ENCODE results near the gene SLC39A8. TPM values are rescaled to one million over a fixed set of nuclear protein-coding genes. Genes with fewer than 3 reads are reported as not detected.

The SLC39A8 gene
- total RNA-seq, 1 experiment from 2014 or later = 13.2 TPM

DNA sequence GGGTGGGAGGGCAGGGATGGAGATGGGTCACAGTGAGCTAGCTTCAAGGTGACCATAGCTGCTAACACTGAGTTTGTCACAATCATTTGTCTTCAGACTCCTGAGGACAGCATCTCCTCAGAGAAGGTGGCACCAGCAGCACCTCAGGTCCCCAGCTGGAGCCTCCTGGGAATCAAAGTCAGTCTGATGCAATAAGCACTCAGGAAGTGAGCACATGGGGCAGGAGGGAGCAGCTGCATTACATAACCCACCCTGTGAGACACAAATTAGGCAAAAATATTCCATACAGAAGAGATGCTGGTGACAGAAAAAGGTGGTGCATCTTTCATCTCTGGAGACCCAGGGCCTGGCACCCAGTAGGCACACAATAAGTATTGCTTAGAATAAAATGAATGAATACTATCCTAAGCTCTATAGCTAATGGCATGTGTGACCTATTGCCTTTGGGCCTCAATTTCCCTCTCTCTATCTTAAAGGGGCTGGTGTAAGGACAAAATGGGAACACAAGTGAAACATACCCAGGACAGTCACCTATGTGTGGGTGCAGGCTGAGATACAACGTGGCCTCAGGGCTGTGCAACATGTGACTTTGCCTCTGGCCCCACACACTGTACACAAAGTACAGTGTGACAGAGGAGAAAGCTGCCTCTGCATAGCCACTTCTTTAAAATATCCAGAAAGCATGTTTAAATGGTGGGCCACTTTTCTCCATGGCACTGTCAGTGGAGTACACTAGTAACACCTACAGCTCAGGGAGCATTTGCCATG is 37.1 kb downstream of the SLC39A8 start:
- no peak overlapping the region for H3K4me3 ChIP-seq (replicated peaks in 1 of 2; ENCODE audit: low read depth in 1 of 2, low read length in 2 of 2)
- CTCF ChIA-PET = interaction anchor here (1.0 to 1.6 kb wide), 2 partner anchors 8 to 123 kb away, joined by 3 to 4 read pairs; no protein-coding TSS in a partner anchor
- DNase-seq (ENCODE audit: low read depth, low spot score) (no peak), ATAC-seq (no peak)
- no peak overlapping the region for H2AFZ ChIP-seq (ENCODE audit: low read depth, low read length, poor library complexity, severe bottlenecking)
- H3K4me1 ChIP-seq (ENCODE audit: control insufficient read depth in 1 of 2, insufficient read depth in 2 of 2, low read length in 2 of 2) = peaks cover 0 to 3% of the 10 kb centered on the region in 2 experiments; a peak in 1 of 4 replicates
- no peaks in the 10 kb centered on the region for H3K27me3 ChIP-seq (ENCODE audit: insufficient read depth, low read length)
- no TSS peak for BruUV-seq (replicated peaks)
- H3K36me3 ChIP-seq (ENCODE audit: control insufficient read depth in 1 of 2, insufficient read depth in 2 of 2, low read length in 2 of 2) = no peaks in the 10 kb centered on the region
- POLR2A ChIA-PET = no interaction called here
- TF ChIP-seq, protein P1, sequence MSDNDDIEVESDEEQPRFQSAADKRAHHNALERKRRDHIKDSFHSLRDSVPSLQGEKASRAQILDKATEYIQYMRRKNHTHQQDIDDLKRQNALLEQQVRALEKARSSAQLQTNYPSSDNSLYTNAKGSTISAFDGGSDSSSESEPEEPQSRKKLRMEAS (IDR thresholded peaks at IDR 0.05) = peak; percentile 58
- TF ChIP-seq TCF7L2 (IDR thresholded peaks at IDR 0.05; ENCODE audit: borderline replicate concordance, extremely low read depth, insufficient read depth, insufficient read length) (peak; percentile 16), SP1 (IDR thresholded peaks at IDR 0.05; ENCODE audit: low read depth) (no peak), POLR2AphosphoS5 (IDR thresholded peaks at IDR 0.05; ENCODE audit: low read depth, low read length) (0 out of 2 replicates have a peak, but pooled peaks have one; percentile 32), CEBPB (IDR thresholded peaks at IDR 0.05; ENCODE audit: low read depth) (peak; percentile 72)
- H4K20me1 ChIP-seq (ENCODE audit: insufficient read depth) = no peaks in the 10 kb centered on the region
- RAD21 ChIA-PET (ENCODE audit: low non-redundant PET in 1 of 2, low total read pairs in 2 of 2, uncharacterized antibody in 2 of 2, unreplicated experiment in 2 of 2) = no interaction called here
- no peak overlapping the region for H3K9ac ChIP-seq (ENCODE audit: low read length)
- no peak overlapping the region for H3K27ac ChIP-seq (ENCODE audit: low read depth, low read length)
- no peaks in the 10 kb centered on the region for H3K9me2 ChIP-seq (ENCODE audit: insufficient read depth)
- no peaks in the 10 kb centered on the region for H3K79me2 ChIP-seq (ENCODE audit: insufficient read depth, low read length)
- no peaks in the 10 kb centered on the region for H3K9me3 ChIP-seq (ENCODE audit: control insufficient read depth in 1 of 2, insufficient read depth in 1 of 2, low read depth in 1 of 2, low read length in 2 of 2)
- intact Hi-C loops (cut with micrococcal nuclease) = no loop called here
- H3K4me2 ChIP-seq (ENCODE audit: low read length) = no peak overlapping the region

DNA sequence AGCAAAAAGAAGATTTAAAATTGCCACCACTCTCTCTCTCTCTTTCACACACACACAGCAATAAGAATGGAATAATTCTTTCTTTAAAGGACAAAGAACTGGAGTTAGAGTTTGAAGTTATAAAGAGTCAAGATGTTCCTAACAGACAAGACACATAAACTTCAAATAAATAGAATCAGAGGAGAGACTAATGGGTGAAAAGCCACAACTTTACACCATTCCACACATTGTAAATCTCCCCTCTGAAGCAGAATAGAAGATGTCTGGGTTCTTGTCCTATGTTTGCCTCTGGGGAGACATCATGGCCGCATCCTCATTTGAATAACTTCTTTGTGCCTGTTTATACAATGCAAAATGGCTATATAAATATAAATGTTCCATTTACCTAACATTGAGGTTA is 39.6 kb downstream of the SLC39A8 start:
- no peaks in the 10 kb centered on the region for H3K9me2 ChIP-seq (ENCODE audit: insufficient read depth)
- ATAC-seq (no peak), DNase-seq (ENCODE audit: low read depth, low spot score) (no peak)
- CTCF ChIA-PET = no interaction called here
- H3K27me3 ChIP-seq (ENCODE audit: insufficient read depth, low read length) = no peaks in the 10 kb centered on the region
- H3K27ac ChIP-seq (ENCODE audit: low read depth, low read length) = no peak overlapping the region
- no peaks in the 10 kb centered on the region for H3K36me3 ChIP-seq (ENCODE audit: control insufficient read depth in 1 of 2, insufficient read depth in 2 of 2, low read length in 2 of 2)
- no TSS peak for BruUV-seq (replicated peaks)
- no peak overlapping the region for H3K9ac ChIP-seq (ENCODE audit: low read length)
- no peak overlapping the region for H2AFZ ChIP-seq (ENCODE audit: low read depth, low read length, poor library complexity, severe bottlenecking)
- H4K20me1 ChIP-seq (ENCODE audit: insufficient read depth) = no peaks in the 10 kb centered on the region
- peaks cover 0 to 3% of the 10 kb centered on the region in 2 experiments; a peak in 1 of 4 replicates for H3K4me1 ChIP-seq (ENCODE audit: control insufficient read depth in 1 of 2, insufficient read depth in 2 of 2, low read length in 2 of 2)
- RAD21 ChIA-PET (ENCODE audit: low non-redundant PET in 1 of 2, low total read pairs in 2 of 2, uncharacterized antibody in 2 of 2, unreplicated experiment in 2 of 2) = no interaction called here
- TF ChIP-seq RAD21 (IDR thresholded peaks at IDR 0.05; ENCODE audit: low read depth) = no peak
- no peak for TF ChIP-seq EZH2 (IDR thresholded peaks at IDR 0.05)
- TF ChIP-seq, protein P2, sequence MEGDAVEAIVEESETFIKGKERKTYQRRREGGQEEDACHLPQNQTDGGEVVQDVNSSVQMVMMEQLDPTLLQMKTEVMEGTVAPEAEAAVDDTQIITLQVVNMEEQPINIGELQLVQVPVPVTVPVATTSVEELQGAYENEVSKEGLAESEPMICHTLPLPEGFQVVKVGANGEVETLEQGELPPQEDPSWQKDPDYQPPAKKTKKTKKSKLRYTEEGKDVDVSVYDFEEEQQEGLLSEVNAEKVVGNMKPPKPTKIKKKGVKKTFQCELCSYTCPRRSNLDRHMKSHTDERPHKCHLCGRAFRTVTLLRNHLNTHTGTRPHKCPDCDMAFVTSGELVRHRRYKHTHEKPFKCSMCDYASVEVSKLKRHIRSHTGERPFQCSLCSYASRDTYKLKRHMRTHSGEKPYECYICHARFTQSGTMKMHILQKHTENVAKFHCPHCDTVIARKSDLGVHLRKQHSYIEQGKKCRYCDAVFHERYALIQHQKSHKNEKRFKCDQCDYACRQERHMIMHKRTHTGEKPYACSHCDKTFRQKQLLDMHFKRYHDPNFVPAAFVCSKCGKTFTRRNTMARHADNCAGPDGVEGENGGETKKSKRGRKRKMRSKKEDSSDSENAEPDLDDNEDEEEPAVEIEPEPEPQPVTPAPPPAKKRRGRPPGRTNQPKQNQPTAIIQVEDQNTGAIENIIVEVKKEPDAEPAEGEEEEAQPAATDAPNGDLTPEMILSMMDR (IDR thresholded peaks at IDR 0.05 in 2 of 3, conservative IDR thresholded peaks at IDR 0.05 in 1 of 3; ENCODE audit: borderline replicate concordance in 1 of 3, insufficient read depth in 1 of 3, low read depth in 2 of 3, low read length in 2 of 3) = no peak
- TF ChIP-seq JUND (IDR thresholded peaks at IDR 0.05) = no peak
- no peak for TF ChIP-seq ZFX (IDR thresholded peaks at IDR 0.05)
- TF ChIP-seq EGR1 (IDR thresholded peaks at IDR 0.05; ENCODE audit: low read depth) = no peak
- no peak for TF ChIP-seq POLR2A (IDR thresholded peaks at IDR 0.05; ENCODE audit: borderline replicate concordance, extremely low read depth, insufficient read depth, insufficient read length)
- TF ChIP-seq, protein P3, sequence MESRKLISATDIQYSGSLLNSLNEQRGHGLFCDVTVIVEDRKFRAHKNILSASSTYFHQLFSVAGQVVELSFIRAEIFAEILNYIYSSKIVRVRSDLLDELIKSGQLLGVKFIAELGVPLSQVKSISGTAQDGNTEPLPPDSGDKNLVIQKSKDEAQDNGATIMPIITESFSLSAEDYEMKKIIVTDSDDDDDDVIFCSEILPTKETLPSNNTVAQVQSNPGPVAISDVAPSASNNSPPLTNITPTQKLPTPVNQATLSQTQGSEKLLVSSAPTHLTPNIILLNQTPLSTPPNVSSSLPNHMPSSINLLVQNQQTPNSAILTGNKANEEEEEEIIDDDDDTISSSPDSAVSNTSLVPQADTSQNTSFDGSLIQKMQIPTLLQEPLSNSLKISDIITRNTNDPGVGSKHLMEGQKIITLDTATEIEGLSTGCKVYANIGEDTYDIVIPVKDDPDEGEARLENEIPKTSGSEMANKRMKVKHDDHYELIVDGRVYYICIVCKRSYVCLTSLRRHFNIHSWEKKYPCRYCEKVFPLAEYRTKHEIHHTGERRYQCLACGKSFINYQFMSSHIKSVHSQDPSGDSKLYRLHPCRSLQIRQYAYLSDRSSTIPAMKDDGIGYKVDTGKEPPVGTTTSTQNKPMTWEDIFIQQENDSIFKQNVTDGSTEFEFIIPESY (IDR thresholded peaks at IDR 0.05; ENCODE audit: extremely low read depth, insufficient replicate concordance, low read length) = no peak
- TF ChIP-seq ZNF274 (IDR thresholded peaks at IDR 0.05; ENCODE audit: low read depth, low read length) = no peak
- no peak overlapping the region for H3K4me3 ChIP-seq (replicated peaks in 1 of 2; ENCODE audit: low read depth in 1 of 2, low read length in 2 of 2)
- no peak overlapping the region for H3K4me2 ChIP-seq (ENCODE audit: low read length)
- H3K79me2 ChIP-seq (ENCODE audit: insufficient read depth, low read length) = no peaks in the 10 kb centered on the region
- POLR2A ChIA-PET = no interaction called here
- intact Hi-C loops (cut with micrococcal nuclease) = no loop called here
- no peaks in the 10 kb centered on the region for H3K9me3 ChIP-seq (ENCODE audit: control insufficient read depth in 1 of 2, insufficient read depth in 1 of 2, low read depth in 1 of 2, low read length in 2 of 2)
